Measurements from ENCODE around the gene CAMTA1. TPM values are rescaled to one million over a fixed set of nuclear protein-coding genes. Genes with fewer than 3 reads are reported as not detected.

Gene CAMTA1
- polyA plus RNA-seq, 1 of the 3 experiments (the other 2 are of a cell fraction), result 63.1 TPM

GRCh38 chr1:6941786-6942185 lies 156.5 kb downstream of the CAMTA1 start (continued):
- TF ChIP-seq MXI1 (IDR thresholded peaks at IDR 0.05; ENCODE audit: low read depth, low read length), result no peak
- TF ChIP-seq TEAD4 (IDR thresholded peaks at IDR 0.05; ENCODE audit: borderline replicate concordance, insufficient read depth), result no peak
- TF ChIP-seq RAD21 (IDR thresholded peaks at IDR 0.05; ENCODE audit: low read length), result no peak

DNA sequence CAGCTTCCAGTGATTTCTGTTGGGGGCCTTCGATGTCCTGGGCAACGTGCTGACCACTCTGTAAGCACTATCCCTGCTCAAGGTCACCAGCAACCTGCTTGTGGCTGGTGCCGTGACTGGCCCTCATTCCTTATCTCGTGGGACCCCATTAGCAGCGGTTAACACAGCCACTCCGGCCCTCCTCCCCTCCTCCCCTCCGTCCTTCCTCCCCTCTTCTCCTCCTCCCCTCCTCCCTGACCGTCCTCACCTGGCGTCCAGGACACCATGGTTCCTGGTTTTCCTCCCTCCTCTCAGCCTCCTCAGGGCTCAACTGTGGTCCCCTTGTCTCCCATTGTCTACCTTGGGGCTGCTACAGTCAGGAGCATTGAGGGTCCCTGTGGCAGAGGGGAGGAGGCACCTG lies 157.7 kb downstream of the CAMTA1 start:
- Histone ChIP-seq H4K20me1 (ENCODE audit: insufficient read depth) (no peaks in the 10 kb centered on the region), H3K27ac (ENCODE audit: low read depth in 2 of 2, low read length in 1 of 2) (no peak overlapping the region), H3K9me2 (no peaks in the 10 kb centered on the region), H3K9me3 (no peaks in the 10 kb centered on the region), H3K9ac (no peak overlapping the region), H3K27me3 (ENCODE audit: insufficient read depth) (no peaks in the 10 kb centered on the region), H3K4me3 (ENCODE audit: low read depth in 2 of 2, low read length in 1 of 2) (no peak overlapping the region), H3F3A (replicated peaks; ENCODE audit: insufficient read depth) (no peaks in the 10 kb centered on the region), H3K36me3 (replicated peaks in 1 of 2; ENCODE audit: control insufficient read depth in 1 of 2, insufficient read depth in 2 of 2, low read length in 1 of 2) (no peaks in the 10 kb centered on the region), H3K4me1 (ENCODE audit: control insufficient read depth in 1 of 2, insufficient read depth in 2 of 2, low read depth in 1 of 2, low read length in 1 of 2) (no peaks in the 10 kb centered on the region), H3K4me2 (no peak overlapping the region), H2AFZ (ENCODE audit: low read depth) (no peak overlapping the region), H3K79me2 (ENCODE audit: insufficient read depth) (no peaks in the 10 kb centered on the region)
- TF ChIP-seq ZBTB33 (IDR thresholded peaks at IDR 0.05; ENCODE audit: borderline replicate concordance, low read depth), result no peak
- TF ChIP-seq FOXM1 (IDR thresholded peaks at IDR 0.05; ENCODE audit: low read depth), result no peak
- TF ChIP-seq TAF1 (IDR thresholded peaks at IDR 0.05; ENCODE audit: borderline replicate concordance, low read depth, low read length), result no peak
- no peak for TF ChIP-seq MXI1 (IDR thresholded peaks at IDR 0.05; ENCODE audit: low read depth, low read length)
- TF ChIP-seq FOXJ3 (CRISPR knock-in tag; IDR thresholded peaks at IDR 0.05), result no peak
- TF ChIP-seq PBX3 (IDR thresholded peaks at IDR 0.05), result no peak
- TF ChIP-seq USF1 (IDR thresholded peaks at IDR 0.05; ENCODE audit: borderline replicate concordance, low read depth), result no peak
- no peak for TF ChIP-seq TEAD4 (IDR thresholded peaks at IDR 0.05; ENCODE audit: borderline replicate concordance, insufficient read depth)
- TF ChIP-seq MEF2A (IDR thresholded peaks at IDR 0.05; ENCODE audit: borderline replicate concordance, low read depth), result no peak
- no peak for TF ChIP-seq SIN3A (IDR thresholded peaks at IDR 0.05; ENCODE audit: borderline replicate concordance, low read depth, low read length)
- TF ChIP-seq FOSL2 (IDR thresholded peaks at IDR 0.05; ENCODE audit: borderline replicate concordance, low read depth), result no peak
- no peak for TF ChIP-seq SMC3 (IDR thresholded peaks at IDR 0.05; ENCODE audit: low read depth, low read length)
- TF ChIP-seq USF2 (IDR thresholded peaks at IDR 0.05; ENCODE audit: borderline replicate concordance, low read depth, low read length), result no peak
- ChIA-PET POLR2A (no interaction called here), CTCF (no interaction called here)
- no peak for DNase-seq
- 67% methylated on average over 7 of the region's 9 CpGs for WGBS (ENCODE audit: low lambda C conversion rate)
